Medulla oblongata (tissue), 1 donor: ENCODE data around the gene LCE3A.
A peak's percentile ranks its signal among the peaks of the same experiment; 100 is the strongest.
"Not testable (repeated sequence)": the region's sequence is repeated elsewhere in the genome, so short reads cannot be mapped to it uniquely, and the experiment has no call there.

Experiments used
- DNase-seq: peaks from one replicate; pipeline ENCODE4 v3.0.0-alpha.2; 2015; ENCODE audit errors: extremely low spot score

The LCE3A gene, protein sequence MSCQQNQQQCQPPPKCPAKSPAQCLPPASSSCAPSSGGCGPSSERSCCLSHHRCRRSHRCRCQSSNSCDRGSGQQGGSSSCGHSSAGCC

GRCh38 chr1:152622803-152623202 is at the start of gene LCE3A:
LCE3A (minus strand) TSS chr1:152623103; CDS start chr1:152623103, 0 bp downstream.
- peak; percentile 1 for DNase-seq

DNA sequence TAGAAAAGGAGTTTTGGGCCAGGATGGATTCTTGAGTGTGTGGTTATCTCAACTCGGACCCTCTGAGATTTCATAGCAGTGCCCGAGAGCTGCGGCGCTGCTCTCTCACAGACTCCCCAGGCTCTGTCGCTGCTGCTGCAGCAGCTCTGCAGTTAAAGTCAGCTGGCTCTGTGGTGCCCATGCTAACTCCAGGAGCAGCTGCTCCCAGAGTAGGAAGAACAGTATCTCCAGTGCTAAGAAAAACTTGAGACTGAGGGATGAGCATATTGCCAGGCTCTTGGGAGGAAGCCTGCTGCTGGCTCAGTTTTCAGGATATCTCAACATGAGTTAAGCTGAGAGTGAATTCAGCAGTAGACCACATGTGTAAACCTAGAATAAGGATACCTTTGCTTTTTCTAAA is 44.7 kb upstream of the LCE3A start:
- no peak for DNase-seq

GRCh38 chr1:152666171-152666570 is 43.3 kb upstream of the LCE3A start:
- not testable (repeated sequence) for DNase-seq

DNA sequence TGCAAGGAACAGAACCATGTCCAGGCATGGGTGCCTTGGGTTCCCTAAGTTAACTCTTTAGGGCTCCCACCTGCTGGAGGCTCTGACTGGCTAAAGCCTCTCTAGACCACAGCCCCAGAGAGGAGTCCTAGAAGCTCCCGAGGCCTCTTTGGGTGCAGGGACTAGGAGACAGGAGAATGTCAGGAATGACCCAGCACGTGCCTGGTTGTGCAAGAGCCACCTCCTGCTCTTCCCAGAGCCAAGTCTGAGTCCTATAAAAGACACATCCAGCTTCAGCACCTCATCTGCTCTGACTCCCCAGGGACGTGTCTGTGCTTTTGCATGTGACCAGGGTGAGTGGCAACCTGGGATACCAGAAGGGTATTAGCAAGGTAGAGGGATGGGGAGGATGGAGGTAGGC is 40.2 kb upstream of the LCE3A start, which contains the start of gene LCE2D:
Gene LCE2D (plus strand): TSS at position 283 of the 400 bp plus-strand sequence. CDS start 726 bp downstream, outside the sequence.
- no peak for DNase-seq

DNA sequence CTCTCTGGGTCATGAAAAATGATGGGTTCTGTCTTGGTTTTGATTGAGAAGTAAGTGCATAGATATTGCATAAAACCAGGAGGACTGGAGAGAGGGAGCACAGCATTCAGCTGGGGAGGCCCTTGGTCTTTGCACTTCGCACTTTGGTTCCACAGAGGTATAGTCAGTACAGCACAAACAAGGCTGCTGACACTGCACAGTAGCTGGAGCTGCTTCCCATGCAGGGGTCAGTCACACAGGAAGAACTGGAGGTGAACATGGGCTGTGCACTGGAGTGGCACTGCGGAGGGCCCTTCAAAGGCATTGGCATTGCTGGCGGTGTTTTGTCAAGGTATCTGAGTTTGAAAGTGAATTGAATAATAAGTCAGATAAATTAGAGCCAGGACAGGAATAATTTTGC is 35.7 kb upstream of the LCE3A start:
- DNase-seq, result no peak

DNA sequence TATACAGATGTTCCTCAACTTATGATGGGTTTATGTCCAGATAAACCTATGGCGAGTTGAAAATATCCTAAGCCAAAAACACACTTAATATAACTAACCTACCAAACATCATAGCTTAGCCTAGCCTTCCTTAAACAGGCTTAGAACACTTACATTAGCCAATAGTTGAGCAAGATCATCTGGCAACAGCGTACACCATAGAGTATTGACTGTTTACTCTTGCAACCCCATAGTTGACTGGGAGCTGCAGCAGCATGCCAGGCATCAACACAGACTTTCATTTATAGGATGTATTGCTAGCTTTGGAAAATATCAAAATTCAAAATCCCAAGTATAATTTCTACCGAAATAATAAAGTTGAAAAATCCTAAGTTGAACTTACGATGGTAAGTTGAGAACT is 34.8 kb upstream of the LCE3A start:
- no peak for DNase-seq

- DNase-seq, result no peak
Measured at GRCh38 chr1:152656459-152656858, 33.6 kb upstream of the LCE3A start.

- DNase-seq, result peak; percentile 65
Measured at GRCh38 chr1:152654110-152654509, 31.2 kb upstream of the LCE3A start.

- DNase-seq, result no peak
Measured at GRCh38 chr1:152646656-152647055, 23.8 kb upstream of the LCE3A start.

DNA sequence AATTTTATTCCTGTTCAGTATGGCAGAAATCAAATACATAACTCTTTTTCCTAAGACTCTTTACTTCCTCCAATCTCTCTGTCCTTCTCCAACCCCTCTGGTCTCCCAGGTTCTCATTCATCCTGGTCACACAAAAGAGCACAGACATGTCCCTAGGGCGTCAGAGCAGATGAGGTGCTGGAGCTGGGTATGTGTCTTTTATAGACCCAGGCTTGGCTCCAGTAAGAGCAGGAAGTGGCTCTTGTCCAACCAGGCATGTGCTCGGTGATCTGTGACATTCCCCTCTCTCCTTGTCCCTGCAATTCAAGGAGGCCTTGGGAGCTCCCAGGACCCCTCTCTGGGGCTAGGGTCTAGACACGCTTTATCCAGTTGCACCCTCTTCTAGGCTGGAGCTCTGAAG is 22.2 kb upstream of the LCE3A start:
- DNase-seq, result no peak

- no peak for DNase-seq
Measured at GRCh38 chr1:152643945-152644344, 21.0 kb upstream of the LCE3A start.

DNA sequence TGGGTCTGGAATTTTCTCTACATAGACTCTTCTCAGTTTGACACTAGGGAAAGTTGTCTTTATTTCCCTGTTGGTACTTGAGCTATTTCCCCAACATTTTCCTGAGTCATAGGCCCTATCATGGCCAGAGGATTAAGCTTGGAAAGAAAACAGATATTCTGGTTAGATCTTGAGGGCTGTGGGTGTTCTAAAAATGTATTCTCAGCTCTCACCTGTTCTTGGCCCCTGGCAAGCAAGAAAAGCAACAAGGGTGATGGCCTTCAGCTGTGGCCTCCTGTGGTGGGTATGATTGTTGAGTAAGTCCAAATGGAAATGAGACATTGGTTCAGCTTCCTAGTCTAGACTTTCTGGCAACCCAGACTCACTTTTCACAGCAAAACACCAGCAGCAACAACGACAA is 17.4 kb upstream of the LCE3A start:
- DNase-seq, result no peak

DNA sequence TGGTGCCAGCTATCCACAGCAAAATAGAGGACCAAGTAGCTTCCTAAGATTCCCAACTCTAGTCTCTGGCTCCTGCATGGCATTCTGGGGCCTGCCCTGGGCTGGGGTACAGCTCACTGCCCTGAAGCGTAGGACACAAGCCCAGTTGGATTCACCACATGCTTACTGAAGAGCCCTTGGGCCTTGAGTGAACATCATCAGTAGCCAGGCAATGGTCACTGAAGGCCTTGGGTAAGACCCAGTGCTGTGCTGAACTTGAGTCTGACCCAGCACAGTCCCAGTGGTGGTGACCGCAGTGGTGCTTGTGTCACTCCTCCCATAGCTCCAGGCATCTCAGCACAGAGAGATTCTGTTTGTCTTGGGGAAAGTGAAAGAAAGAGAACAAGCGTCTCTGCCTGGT is 7.7 kb upstream of the LCE3A start:
- DNase-seq, result peak; percentile 0

- peak; percentile 1 for DNase-seq
Measured at GRCh38 chr1:152626744-152627143, 3.8 kb upstream of the LCE3A start.

GRCh38 chr1:152623203-152623844 is 421 bp upstream of the LCE3A start:
- peak; percentile 1 for DNase-seq

DNA sequence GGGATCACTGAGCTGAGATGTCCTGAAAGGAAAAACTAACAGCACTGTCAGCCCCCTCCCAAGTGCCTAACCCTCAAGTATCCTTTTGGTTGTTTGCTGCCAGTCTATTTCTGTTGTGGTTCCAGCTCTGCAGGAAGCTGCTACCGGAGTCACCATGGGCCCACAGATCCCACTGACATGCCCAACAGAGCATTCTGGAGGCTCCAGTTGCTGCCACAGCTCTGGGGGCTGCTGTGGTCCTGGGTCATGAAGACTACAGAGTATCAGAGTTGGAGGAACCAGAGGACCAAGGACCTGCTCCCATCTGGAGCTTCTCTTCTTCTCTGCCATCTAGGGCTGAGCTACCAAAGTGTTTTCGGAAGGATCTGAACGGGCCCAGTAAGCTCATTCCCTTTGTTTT is 910 bp downstream of the LCE3A start:
- peak; percentile 1 for DNase-seq

DNA sequence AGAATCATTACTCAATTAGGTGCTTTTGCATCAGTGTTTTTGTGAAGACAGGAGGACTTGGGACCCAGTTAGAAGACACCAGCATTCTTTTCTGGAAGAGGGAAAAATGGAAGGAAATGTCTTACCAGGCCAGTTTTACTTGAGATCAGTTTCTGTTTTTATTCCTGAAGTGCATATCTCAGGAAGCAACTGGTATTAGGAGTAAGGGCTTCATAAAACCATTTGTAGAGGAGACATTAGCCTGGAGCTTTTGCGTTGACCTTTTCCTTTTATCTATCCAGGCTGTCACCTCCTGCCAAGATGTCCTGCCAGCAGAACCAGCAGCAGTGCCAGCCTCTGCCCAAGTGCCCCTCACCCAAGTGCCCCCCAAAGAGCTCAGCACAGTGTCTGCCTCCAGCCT is 9.4 kb downstream of the LCE3A start, which contains the start of gene LCE3B:
Gene LCE3B (plus strand): TSS at position 301 of the 400 bp plus-strand sequence. CDS start 0 bp downstream, at position 301.
- DNase-seq, result no peak

- no peak for DNase-seq
Measured at GRCh38 chr1:152599934-152600333, 23.0 kb downstream of the LCE3A start, which contains the start of gene LCE3C. LCE3C (plus strand) TSS chr1:152600234; CDS start chr1:152600732, 498 bp downstream.

- no peak for DNase-seq
Measured at GRCh38 chr1:152596986-152597385, 25.9 kb downstream of the LCE3A start.

DNA sequence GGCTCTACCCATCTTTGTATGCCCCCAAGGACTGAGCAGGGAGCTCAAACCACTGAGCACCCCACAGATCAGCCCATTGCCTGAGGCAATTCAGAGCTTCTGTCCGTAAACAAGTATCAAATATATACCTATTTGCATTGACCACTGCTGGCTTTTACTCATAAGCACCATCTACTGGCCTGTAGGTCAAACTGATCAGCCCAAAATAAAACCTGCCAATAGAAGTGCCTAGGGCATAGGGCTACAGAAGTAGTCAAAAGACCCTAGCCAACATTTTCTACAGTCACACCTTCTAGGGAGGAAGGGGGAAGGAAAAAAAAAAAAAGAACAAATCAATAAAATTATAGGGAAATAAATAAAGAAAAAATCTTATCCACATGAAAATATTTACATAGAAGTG is 37.3 kb downstream of the LCE3A start:
- DNase-seq, result no peak

- DNase-seq, result peak; percentile 0
Measured at GRCh38 chr1:152582647-152583046, 40.3 kb downstream of the LCE3A start.

- peak; percentile 0 for DNase-seq
Measured at GRCh38 chr1:152580433-152580832, 42.5 kb downstream of the LCE3A start, which contains the start of gene LCE3D. LCE3D (minus strand) TSS chr1:152580516; CDS start chr1:152579936, 580 bp downstream.

- peak; percentile 1 for DNase-seq
Measured at GRCh38 chr1:152579526-152579925, 43.4 kb downstream of the LCE3A start.
